ENCODE results near the gene MACROD2.

MACROD2 gene

DNA sequence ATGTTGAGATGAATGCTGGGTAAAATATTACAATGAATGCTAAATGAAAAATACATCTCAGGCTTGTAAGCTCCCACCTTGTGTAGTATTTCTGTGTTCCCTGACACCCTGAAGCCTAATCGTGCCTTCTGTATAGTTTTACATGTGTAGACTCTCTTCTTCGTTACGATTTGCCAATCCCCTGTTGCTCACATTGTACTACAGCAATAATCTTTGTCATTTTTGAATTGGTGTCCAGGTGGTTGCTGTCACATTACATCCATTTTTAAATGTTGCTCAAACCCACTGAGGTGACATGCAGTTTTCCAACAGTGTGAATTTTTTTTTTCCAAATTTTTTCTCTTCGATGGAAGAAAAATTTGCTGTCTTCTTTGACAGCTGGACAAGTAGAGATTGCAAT lies 642.1 kb downstream of the MACROD2 start:
- no peak for DNase-seq (ENCODE audit: low read depth)
- no peak overlapping the region for H3K4me3 ChIP-seq (ENCODE audit: control insufficient read depth, low read depth, low read length)

DNA sequence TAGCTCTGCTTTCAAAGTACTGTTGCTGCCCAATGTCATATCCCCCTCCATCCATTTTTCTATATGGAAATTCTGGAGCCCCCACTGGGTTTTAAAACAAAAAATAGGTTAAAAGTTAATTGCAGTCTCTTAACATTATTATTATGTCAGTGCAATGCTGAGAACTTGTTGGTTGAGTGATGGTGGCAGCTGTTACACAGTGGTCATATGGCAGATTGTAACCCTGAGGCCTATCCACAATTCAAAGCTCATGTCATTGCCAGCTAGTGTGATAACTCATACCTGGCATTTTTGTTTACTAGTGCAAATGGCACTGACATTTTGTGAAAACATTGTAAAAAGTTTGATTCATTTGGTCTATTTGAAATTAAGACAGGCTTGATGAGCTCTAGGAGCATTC lies 647.8 kb downstream of the MACROD2 start:
- DNase-seq (ENCODE audit: low read depth): no peak
- TF ChIP-seq, protein P1, sequence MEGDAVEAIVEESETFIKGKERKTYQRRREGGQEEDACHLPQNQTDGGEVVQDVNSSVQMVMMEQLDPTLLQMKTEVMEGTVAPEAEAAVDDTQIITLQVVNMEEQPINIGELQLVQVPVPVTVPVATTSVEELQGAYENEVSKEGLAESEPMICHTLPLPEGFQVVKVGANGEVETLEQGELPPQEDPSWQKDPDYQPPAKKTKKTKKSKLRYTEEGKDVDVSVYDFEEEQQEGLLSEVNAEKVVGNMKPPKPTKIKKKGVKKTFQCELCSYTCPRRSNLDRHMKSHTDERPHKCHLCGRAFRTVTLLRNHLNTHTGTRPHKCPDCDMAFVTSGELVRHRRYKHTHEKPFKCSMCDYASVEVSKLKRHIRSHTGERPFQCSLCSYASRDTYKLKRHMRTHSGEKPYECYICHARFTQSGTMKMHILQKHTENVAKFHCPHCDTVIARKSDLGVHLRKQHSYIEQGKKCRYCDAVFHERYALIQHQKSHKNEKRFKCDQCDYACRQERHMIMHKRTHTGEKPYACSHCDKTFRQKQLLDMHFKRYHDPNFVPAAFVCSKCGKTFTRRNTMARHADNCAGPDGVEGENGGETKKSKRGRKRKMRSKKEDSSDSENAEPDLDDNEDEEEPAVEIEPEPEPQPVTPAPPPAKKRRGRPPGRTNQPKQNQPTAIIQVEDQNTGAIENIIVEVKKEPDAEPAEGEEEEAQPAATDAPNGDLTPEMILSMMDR (conservative IDR thresholded peaks at IDR 0.05; ENCODE audit: control insufficient read depth, insufficient read depth, low read depth, low read length): no peak
- H3K4me3 ChIP-seq (ENCODE audit: control insufficient read depth, low read depth, low read length): no peak overlapping the region

More for the DNA sequence above, 642.1 kb downstream of the MACROD2 start:
- TF ChIP-seq, protein P1 (conservative IDR thresholded peaks at IDR 0.05; ENCODE audit: control insufficient read depth, insufficient read depth, low read depth, low read length): no peak

- TF ChIP-seq, protein P1 (conservative IDR thresholded peaks at IDR 0.05; ENCODE audit: control insufficient read depth, insufficient read depth, low read depth, low read length): no peak
- no peak overlapping the region for H3K4me3 ChIP-seq (ENCODE audit: control insufficient read depth, low read depth, low read length)
- DNase-seq (ENCODE audit: low read depth): no peak
These were observed 648.2 kb downstream of the MACROD2 start for GRCh38 chr20:14643556-14643955.

DNA sequence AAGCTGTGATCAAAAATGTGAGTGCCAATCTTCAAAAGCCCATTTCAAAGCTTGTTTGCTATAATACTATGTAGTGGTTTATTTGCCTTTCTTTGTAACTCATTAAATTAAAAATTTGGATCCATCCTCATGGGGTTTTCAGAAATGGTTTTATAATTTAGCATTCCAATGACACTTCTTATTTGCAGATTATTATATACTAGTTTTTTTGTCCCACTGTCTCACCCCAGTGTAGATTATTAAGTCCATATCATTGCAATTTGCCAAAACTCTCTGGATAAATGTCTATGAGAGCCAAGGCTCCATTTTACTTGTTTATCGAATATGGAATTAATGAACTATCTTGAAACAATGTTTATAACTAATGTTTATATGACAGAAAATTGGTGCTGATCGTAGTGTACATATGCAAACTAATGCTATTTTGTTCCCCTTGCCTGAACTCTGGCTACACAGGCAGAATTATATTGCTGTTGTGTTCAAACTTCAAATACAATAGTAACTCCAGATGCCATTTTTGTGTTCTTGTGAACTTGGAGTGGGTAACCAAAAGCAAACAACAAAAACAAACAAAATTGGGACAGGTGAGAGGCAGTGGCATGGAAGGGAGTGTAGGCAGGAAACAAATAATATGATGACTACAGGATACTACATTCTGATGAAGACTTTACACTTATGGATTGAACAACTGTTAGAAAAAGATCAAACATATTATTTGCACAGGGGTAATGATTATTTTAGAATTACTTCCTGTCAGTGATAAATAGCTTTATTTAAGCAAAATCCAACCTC lies 649.2 kb downstream of the MACROD2 start:
- DNase-seq (ENCODE audit: low read depth): no peak
- no peak overlapping the region for H3K4me3 ChIP-seq (ENCODE audit: control insufficient read depth, low read depth, low read length)
- TF ChIP-seq, protein P1 (conservative IDR thresholded peaks at IDR 0.05; ENCODE audit: control insufficient read depth, insufficient read depth, low read depth, low read length): no peak

DNA sequence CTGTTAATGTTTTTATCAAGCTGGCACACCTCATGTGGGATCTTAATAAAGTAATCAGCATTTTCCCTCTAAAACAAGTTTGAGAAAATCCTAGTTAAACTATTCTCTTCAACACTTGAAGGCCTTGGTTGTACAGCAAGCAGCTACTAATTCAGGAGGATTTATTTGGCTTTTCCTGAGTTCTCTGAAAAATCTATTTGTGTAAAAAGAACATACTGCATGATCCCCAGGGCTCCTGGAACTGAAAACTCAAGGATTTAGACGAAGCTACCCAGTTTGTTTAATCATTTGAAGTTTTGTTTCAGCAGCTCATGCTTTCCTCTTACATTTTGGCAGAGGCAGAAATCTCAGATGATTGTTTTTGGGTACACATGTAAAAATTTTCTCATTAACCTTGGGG lies 651.7 kb downstream of the MACROD2 start:
- TF ChIP-seq, protein P1 (conservative IDR thresholded peaks at IDR 0.05; ENCODE audit: control insufficient read depth, insufficient read depth, low read depth, low read length): no peak
- H3K4me3 ChIP-seq (ENCODE audit: control insufficient read depth, low read depth, low read length): no peak overlapping the region
- no peak for DNase-seq (ENCODE audit: low read depth)

DNA sequence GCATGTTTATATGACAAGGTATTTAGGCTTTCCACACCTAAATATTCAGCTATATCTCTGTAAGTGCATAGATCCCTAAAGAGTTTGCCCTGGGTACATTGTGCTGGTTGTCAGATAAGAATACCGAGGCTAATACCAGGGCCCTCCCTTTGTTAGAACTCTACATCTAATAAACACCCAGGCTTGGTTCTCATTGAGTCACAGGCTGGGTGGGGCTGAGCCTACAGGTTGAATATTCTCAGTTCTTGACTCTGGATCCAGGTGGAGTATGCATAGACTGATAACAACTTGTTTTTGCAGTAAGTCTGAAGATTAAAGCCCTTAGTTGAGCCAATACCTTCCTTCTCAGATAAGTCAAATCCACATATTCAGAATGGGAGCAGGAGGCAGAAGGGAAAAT lies 654.3 kb downstream of the MACROD2 start:
- no peak overlapping the region for H3K4me3 ChIP-seq (ENCODE audit: control insufficient read depth, low read depth, low read length)
- TF ChIP-seq, protein P1 (conservative IDR thresholded peaks at IDR 0.05; ENCODE audit: control insufficient read depth, insufficient read depth, low read depth, low read length): no peak

More for the DNA sequence above, 654.3 kb downstream of the MACROD2 start:
- DNase-seq (ENCODE audit: low read depth): no peak
